ENCODE data around the gene WDR33.

WDR33 gene

DNA sequence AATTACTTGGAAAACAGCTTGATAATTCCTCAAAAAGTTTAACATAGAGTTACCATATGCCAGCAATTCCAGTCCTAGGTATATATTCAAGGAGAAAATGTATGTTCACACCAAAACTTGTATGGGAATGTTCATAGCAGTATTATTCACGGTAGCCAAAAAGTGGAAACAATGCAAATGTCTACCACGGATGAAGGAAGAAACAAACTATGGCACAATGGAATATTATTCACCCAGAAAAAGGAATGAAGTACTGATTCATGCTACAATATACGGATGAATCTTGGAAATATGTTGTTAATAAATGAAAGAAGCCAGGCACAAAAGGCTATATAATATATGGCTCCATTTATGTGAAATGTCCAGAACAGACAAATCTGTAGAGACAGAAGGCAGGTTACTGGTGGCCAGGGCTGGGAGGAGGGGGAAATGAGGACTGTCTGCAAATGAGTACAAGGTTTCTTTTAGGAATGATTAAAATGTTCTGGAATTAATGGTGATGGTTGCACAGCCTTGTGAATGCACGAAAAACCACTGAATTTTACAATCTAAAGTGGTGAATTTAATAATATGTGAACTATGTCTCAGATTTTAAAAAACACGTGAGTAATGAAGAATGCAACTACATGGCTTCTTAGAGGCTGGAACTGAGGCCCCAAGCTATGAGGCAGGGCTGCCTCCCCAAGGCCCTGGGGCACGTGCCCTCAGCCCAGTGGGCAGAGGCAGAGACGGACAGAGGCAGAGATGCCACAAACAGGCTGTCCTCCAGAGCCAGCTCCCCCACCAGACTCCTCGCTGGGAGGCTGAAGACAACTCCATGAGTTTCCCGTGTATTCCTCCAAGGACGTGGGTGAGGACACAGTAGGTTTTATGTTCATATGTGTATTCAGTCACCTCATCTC is 140.7 kb downstream of the WDR33 start:
- Histone ChIP-seq H3K9me3 (no peaks in the 10 kb centered on the region), H3K4me3 (ENCODE audit: low read depth in 1 of 2, low read length in 1 of 2) (no peak overlapping the region), H3K4me1 (ENCODE audit: control insufficient read depth in 1 of 2, insufficient read depth in 1 of 2, low read depth in 1 of 2, low read length in 1 of 2) (peaks cover 0 to 6% of the 10 kb centered on the region in 2 experiments), H3K27ac (no peak overlapping the region), H3K36me3 (no peaks in the 10 kb centered on the region), H3K27me3 (peaks cover 100% of the 10 kb centered on the region)
- TF ChIP-seq, protein P1, sequence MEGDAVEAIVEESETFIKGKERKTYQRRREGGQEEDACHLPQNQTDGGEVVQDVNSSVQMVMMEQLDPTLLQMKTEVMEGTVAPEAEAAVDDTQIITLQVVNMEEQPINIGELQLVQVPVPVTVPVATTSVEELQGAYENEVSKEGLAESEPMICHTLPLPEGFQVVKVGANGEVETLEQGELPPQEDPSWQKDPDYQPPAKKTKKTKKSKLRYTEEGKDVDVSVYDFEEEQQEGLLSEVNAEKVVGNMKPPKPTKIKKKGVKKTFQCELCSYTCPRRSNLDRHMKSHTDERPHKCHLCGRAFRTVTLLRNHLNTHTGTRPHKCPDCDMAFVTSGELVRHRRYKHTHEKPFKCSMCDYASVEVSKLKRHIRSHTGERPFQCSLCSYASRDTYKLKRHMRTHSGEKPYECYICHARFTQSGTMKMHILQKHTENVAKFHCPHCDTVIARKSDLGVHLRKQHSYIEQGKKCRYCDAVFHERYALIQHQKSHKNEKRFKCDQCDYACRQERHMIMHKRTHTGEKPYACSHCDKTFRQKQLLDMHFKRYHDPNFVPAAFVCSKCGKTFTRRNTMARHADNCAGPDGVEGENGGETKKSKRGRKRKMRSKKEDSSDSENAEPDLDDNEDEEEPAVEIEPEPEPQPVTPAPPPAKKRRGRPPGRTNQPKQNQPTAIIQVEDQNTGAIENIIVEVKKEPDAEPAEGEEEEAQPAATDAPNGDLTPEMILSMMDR (IDR thresholded peaks at IDR 0.05): no peak

DNA sequence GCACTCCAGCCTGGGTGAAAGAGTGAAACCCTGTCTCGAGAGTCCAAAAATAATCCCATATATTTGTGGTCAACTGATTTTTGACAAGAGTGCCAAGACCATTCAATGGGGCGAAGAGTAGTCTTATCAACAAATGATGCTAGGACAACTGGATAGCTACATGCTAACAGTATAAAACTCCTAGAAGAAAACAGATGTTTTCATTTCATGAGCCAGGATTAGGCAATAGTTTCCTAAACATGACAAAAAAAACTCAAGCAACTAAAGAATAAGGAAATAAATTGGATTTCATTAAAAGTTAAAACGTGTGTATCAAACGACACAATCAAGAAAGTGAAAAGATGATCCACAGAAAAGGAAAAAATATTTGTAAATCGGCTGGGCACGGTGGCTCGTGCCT is 141.9 kb downstream of the WDR33 start:
- no peaks in the 10 kb centered on the region for H3K9me3 ChIP-seq
- no peak overlapping the region for H3K4me3 ChIP-seq (ENCODE audit: low read depth in 1 of 2, low read length in 1 of 2)
- peaks cover 100% of the 10 kb centered on the region for H3K27me3 ChIP-seq
- no peak overlapping the region for H3K27ac ChIP-seq
- TF ChIP-seq, protein P1 (IDR thresholded peaks at IDR 0.05): no peak
- H3K36me3 ChIP-seq: no peaks in the 10 kb centered on the region
- H3K4me1 ChIP-seq (ENCODE audit: control insufficient read depth in 1 of 2, insufficient read depth in 1 of 2, low read depth in 1 of 2, low read length in 1 of 2): no peaks in the 10 kb centered on the region

DNA sequence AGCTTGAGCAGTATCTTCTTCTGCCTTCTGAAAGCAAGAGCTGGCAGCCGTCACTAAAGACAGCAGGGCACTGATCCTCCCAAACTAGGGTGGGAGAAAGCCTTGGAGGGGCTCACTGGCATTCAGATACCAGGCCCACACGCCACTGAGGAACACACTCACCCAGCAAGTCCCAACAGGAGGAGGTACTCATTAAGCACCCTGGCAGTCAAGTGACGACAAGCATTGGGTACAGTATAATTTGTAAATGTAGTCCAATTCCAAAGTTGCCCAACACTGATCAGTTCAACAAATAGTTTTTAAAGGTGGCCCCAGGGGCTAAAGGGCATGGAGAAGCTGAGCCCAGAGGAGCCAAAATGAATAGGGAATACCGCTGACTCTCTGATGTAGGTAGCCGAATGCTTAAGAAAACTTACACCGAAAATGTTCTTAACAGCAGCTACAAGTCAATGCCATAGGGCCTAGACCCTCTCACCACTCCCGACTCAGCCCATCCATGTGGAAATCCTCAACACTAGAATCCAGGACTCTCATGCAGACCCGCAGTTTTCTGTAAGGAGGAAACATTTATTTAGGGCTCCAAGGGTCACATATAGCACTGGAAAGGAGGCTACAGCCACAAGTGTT is 145.6 kb downstream of the WDR33 start:
- Histone ChIP-seq H3K4me1 (ENCODE audit: control insufficient read depth in 1 of 2, insufficient read depth in 1 of 2, low read depth in 1 of 2, low read length in 1 of 2) (no peaks in the 10 kb centered on the region), H3K9me3 (no peaks in the 10 kb centered on the region), H3K36me3 (no peaks in the 10 kb centered on the region), H3K27ac (no peak overlapping the region), H3K4me3 (ENCODE audit: low read depth in 1 of 2, low read length in 1 of 2) (no peak overlapping the region), H3K27me3 (peaks cover 91% of the 10 kb centered on the region)
- TF ChIP-seq, protein P1 (IDR thresholded peaks at IDR 0.05): no peak

DNA sequence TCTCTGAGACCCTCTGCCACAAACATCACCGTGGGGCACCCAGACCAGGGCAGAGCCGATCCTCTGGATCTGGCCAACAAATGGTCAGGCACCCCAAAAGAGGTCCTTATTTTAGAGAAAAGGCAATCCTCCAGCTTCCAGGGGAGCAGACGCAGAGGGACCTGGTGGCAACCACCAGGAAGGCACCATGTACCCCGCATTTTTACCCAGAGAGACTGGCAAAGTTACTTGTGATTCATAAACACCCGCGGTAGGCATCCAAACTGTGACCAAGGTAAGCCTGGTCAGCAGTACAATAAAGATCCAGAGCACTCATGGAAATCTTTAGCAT is 146.1 kb downstream of the WDR33 start:
- TF ChIP-seq, protein P1 (IDR thresholded peaks at IDR 0.05): no peak
- no peak overlapping the region for H3K4me3 ChIP-seq (ENCODE audit: low read depth in 1 of 2, low read length in 1 of 2)

DNA sequence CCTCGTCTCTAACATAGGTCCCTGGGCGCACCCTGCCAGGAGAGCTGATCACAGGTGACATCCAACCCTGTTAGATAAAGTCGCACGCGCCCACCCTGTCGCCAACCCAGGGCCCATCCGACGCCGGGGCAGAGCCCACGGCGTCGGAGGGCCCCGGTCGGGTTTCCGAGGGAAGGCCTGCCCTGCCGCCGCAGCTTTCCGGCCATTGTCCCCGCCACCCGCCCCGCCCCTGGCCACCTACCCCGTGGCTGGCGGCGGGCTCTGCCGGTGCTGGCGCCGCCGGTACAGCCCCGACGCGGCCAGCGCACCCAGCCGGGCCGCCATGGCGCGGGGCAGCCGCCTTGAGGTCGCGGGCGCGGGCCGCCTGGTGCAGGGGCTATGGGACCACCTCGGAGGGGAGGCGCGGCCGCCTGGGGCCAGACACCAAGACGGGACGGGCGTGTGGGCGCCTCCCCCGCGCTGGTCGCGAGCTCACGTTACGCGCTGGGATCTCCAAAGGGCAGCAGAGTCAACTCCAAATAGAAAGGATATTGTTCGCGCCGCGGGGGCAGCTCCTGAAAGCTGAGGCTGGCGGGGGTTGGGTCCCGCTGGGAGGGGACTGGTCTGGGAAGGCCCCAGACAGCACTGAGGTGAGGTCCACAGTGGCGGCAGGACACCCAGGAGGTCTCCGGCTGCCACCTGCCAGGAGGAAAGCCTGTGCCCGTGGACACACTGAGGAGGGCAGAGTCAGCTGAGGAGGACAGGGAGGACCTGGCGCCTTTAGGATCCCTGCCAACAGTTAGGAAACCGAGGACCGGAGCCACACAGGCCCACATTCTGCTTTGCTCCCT is 146.7 kb downstream of the WDR33 start:
- H3K27me3 ChIP-seq: peaks cover 80% of the 10 kb centered on the region
- no peak overlapping the region for H3K4me3 ChIP-seq (ENCODE audit: low read depth in 1 of 2, low read length in 1 of 2)
- no peaks in the 10 kb centered on the region for H3K9me3 ChIP-seq
- H3K27ac ChIP-seq: no peak overlapping the region
- H3K36me3 ChIP-seq: no peaks in the 10 kb centered on the region
- H3K4me1 ChIP-seq (ENCODE audit: control insufficient read depth in 1 of 2, insufficient read depth in 1 of 2, low read depth in 1 of 2, low read length in 1 of 2): no peaks in the 10 kb centered on the region
- TF ChIP-seq, protein P1 (IDR thresholded peaks at IDR 0.05): no peak

More for the DNA sequence above, 146.1 kb downstream of the WDR33 start:
- Histone ChIP-seq H3K27ac (no peak overlapping the region), H3K4me1 (ENCODE audit: control insufficient read depth in 1 of 2, insufficient read depth in 1 of 2, low read depth in 1 of 2, low read length in 1 of 2) (no peaks in the 10 kb centered on the region), H3K27me3 (peaks cover 86% of the 10 kb centered on the region), H3K36me3 (no peaks in the 10 kb centered on the region), H3K9me3 (no peaks in the 10 kb centered on the region)
